ENCODE results near the gene CEP70.
"Not testable (repeated sequence)": the region's sequence is repeated elsewhere in the genome, so short reads cannot be mapped to it uniquely, and the experiment has no call there.

CEP70 gene

GRCh38 chr3:138594150-138594934 is at the start of gene CEP70:
TSS of gene CEP70 (minus strand) at chr3:138594260. CDS start at chr3:138572927, 21,333 bp downstream.
- peak; percentile 97 for DNase-seq

GRCh38 chr3:138642927-138643253 is 48.8 kb upstream of the CEP70 start:
- no peak for DNase-seq

GRCh38 chr3:138642226-138642926 is 48.3 kb upstream of the CEP70 start:
- no peak for DNase-seq

GRCh38 chr3:138640537-138640936 is 46.5 kb upstream of the CEP70 start:
- DNase-seq, result no peak

- no peak for DNase-seq
These were observed 44.6 kb upstream of the CEP70 start for GRCh38 chr3:138638641-138639040.

GRCh38 chr3:138629526-138629925 is 35.5 kb upstream of the CEP70 start:
- DNase-seq, result no peak

GRCh38 chr3:138625707-138626365 is 31.8 kb upstream of the CEP70 start:
- DNase-seq, result no peak

- DNase-seq, result no peak
These were observed 30.5 kb upstream of the CEP70 start for GRCh38 chr3:138624518-138624917.

GRCh38 chr3:138620431-138620830 is 26.4 kb upstream of the CEP70 start:
- no peak for DNase-seq

- DNase-seq, result no peak
These were observed 21.4 kb upstream of the CEP70 start for GRCh38 chr3:138615462-138615861.

- DNase-seq, result no peak
These were observed 15.8 kb upstream of the CEP70 start for GRCh38 chr3:138609898-138610266.

GRCh38 chr3:138608322-138609135 is 14.5 kb upstream of the CEP70 start, which contains the start of gene FAIM:
TSS of gene FAIM (plus strand) at chr3:138608771. CDS start at chr3:138619727, 10,956 bp downstream.
- DNase-seq, result peak; percentile 96

GRCh38 chr3:138604106-138604595 is 10.1 kb upstream of the CEP70 start:
- DNase-seq, result not testable (repeated sequence)

- DNase-seq, result not testable (repeated sequence)
These were observed 7.6 kb upstream of the CEP70 start for GRCh38 chr3:138601661-138602060.

GRCh38 chr3:138600100-138600745 is 6.2 kb upstream of the CEP70 start:
- no peak for DNase-seq

- no peak for DNase-seq
These were observed 4.5 kb upstream of the CEP70 start for GRCh38 chr3:138598534-138598933.

- not testable (repeated sequence) for DNase-seq
These were observed 3.3 kb upstream of the CEP70 start for GRCh38 chr3:138597186-138597976.

GRCh38 chr3:138594935-138595610 is 1.0 kb upstream of the CEP70 start:
- no peak for DNase-seq

GRCh38 chr3:138593488-138594149 is 441 bp downstream of the CEP70 start:
- no peak for DNase-seq

- no peak for DNase-seq
These were observed 2.7 kb downstream of the CEP70 start for GRCh38 chr3:138591392-138591791.

Data from retina (tissue), 1 donor.